MM.1S (cell line): ENCODE data around the gene ABHD12.

Experiments
- DNase-seq: peaks from one replicate; pipeline ENCODE4 v3.0.0-alpha.2; 2015
- H2AFZ ChIP-seq: fragments of 300-600 bp; sonication (generic); 2 replicates; pipeline ENCODE4 v1.6.0; 2016; ENCODE audit warnings: antibody characterized with exemption, low read length
- H3F3A ChIP-seq: fragments of 300-600 bp; sonication (generic); 2 replicates; pipeline ENCODE4 v1.6.1; 2016; ENCODE audit warnings: mild to moderate bottlenecking, antibody characterized with exemption, low read length, moderate library complexity, mixed read lengths; ENCODE audit not compliant: insufficient read depth
- H3K27ac ChIP-seq: fragments of 300-600 bp; sonication (generic); 2 replicates; pipeline ENCODE4 v1.5.1; 2016; ENCODE audit warnings: mild to moderate bottlenecking, low read length
- H3K27me3 ChIP-seq: fragments of 300-600 bp; sonication (generic); replicated peaks from 2 replicates; pipeline ENCODE4 v1.6.0; 2016; ENCODE audit warnings: low read length; ENCODE audit not compliant: insufficient read depth
- H3K36me3 ChIP-seq: fragments of 300-600 bp; sonication (generic); replicated peaks from 2 replicates; pipeline ENCODE4 v1.6.1; 2016; ENCODE audit warnings: mild to moderate bottlenecking, low read length, mixed read lengths; ENCODE audit not compliant: insufficient read depth
- H3K4me1 ChIP-seq: fragments of 300-600 bp; sonication (generic); 2 replicates; pipeline ENCODE4 v1.6.1; 2016; ENCODE audit warnings: low read length, mixed read lengths
- H3K4me2 ChIP-seq: fragments of 300-600 bp; sonication (generic); 2 replicates; pipeline ENCODE4 v1.6.0; 2016; ENCODE audit warnings: low read depth, low read length
- H3K4me3 ChIP-seq: fragments of 300-600 bp; sonication (generic); 2 replicates; pipeline ENCODE4 v1.5.1; 2016; ENCODE audit warnings: low read length, mixed read lengths
- H3K79me2 ChIP-seq: fragments of 300-600 bp; sonication (generic); 2 replicates; pipeline ENCODE4 v1.6.1; 2016; ENCODE audit warnings: mixed run types, low read length, mixed read lengths
- H3K9ac ChIP-seq: fragments of 300-600 bp; sonication (generic); 2 replicates; pipeline ENCODE4 v1.6.1; 2016; ENCODE audit warnings: low read length, mixed read lengths
- H3K9me2 ChIP-seq: fragments of 300-600 bp; sonication (generic); replicated peaks from 2 replicates; pipeline ENCODE4 v1.6.1; 2016; ENCODE audit warnings: mild to moderate bottlenecking, low read length, mixed read lengths; ENCODE audit not compliant: insufficient read depth
- H3K9me3 ChIP-seq: fragments of 300-600 bp; sonication (generic); replicated peaks from 2 replicates; pipeline ENCODE4 v1.6.1; 2016; ENCODE audit warnings: mild to moderate bottlenecking, low read length, mixed read lengths; ENCODE audit not compliant: insufficient read depth
- H4K20me1 ChIP-seq: fragments of 300-600 bp; sonication (generic); 2 replicates; pipeline ENCODE4 v1.6.1; 2016; ENCODE audit warnings: mild to moderate bottlenecking, low read length, moderate library complexity, mixed read lengths; ENCODE audit not compliant: insufficient read depth
- CTCF ChIP-seq: fragments of 300-600 bp; sonication (generic); IDR thresholded peaks from 2 replicates; pipeline ENCODE4 v1.5.1; 2016; ENCODE audit warnings: antibody characterized with exemption, low read length, mixed read lengths
- EZH2 ChIP-seq: fragments of 300-600 bp; sonication (generic); optimal IDR thresholded peaks from 2 replicates; pipeline ENCODE3; 2017; ENCODE audit warnings: low read depth, mild to moderate bottlenecking, antibody characterized with exemption, low read length, mixed read lengths
- EZH2phosphoT487 ChIP-seq: fragments of 300-600 bp; sonication (generic); IDR thresholded peaks from 2 replicates; pipeline ENCODE4 v1.6.1; 2018; ENCODE audit warnings: antibody characterized with exemption, low read length

The ABHD12 gene

DNA sequence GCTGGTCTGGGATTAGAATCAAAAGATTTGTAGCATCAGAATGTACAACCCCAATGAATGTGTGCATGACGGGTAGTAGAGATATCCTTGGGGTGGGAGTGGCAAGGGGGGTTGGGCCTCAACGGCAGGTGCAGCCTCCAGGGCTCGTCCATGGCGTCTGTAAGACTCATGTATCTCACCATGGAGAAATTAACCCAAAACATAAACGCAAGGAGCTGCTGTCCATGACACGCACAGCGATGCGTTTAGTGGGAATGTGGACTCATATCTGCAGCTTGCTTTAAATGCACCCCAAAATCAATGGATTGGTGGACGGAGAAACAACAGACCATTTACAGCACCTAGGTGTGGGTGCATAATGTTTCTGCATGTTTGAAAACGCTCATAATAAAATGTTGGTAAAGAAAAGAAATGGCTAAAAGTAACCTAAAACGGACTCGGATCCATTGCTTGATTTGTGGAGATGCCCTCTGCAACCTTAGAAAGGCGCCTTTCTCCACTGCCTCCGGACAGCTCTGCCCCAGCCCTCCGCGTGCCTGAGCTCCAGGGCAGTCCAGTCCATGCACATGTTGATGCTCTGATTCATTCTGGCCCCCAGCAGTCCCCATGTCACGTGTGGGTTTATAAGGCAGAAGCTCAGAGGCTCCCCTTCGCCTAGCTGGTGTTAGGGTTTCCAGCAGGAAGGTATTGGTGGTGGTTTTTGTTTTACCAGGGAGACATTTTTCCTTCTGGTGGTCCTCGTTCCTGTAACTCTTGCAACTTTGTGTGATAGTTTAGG is 118.2 kb downstream of the ABHD12 start:
- Histone ChIP-seq H3F3A (no peaks in the 10 kb centered on the region), H3K9ac (no peak overlapping the region), H3K27me3 (no peaks in the 10 kb centered on the region), H2AFZ (no peak overlapping the region), H3K36me3 (peaks cover 8% of the 10 kb centered on the region), H3K4me2 (no peak overlapping the region), H3K79me2 (peaks cover 17% of the 10 kb centered on the region), H3K9me3 (no peaks in the 10 kb centered on the region), H4K20me1 (no peaks in the 10 kb centered on the region), H3K27ac (no peak overlapping the region), H3K4me3 (no peak overlapping the region), H3K4me1 (no peaks in the 10 kb centered on the region), H3K9me2 (no peaks in the 10 kb centered on the region)
- no peak for DNase-seq
- TF ChIP-seq CTCF, result no peak

DNA sequence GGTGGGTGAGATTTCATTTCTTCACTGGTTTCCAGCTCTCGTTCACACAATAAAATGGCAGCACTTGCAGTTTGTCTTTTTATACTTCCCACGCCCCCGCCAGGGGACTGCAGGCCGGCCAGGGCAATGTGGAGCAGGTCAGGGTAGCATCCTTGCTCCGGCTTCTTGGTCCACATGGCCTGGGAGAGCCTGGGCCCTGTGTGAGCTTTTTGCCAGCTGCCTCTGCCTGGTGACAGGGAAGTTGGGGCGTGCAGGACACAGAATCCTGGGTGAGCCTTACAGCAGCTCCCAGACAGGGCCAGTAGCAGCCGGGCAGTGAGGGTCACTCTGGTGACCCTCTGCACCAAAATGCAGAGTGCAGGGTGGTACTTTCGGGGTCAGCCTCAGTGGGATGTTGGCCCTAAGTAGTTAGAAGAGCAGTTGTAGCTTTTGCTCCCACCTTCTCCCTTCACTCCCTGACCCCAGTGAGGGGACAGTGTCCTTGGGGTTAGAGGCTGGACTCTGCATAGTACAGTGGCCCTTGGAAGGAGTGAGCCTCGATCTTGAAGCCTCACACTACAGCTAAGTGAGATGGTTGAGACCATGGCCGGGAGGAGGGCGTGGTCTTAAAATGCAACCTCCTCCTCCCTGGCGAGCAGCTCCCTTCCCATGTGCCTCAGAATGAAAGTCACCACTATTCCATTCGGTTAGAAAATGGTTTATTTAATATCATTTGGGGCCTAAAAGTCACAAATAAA is 119.0 kb downstream of the ABHD12 start:
- peaks cover 8% of the 10 kb centered on the region for H3K36me3 ChIP-seq
- no peak overlapping the region for H3K4me3 ChIP-seq
- no peak overlapping the region for H3K4me2 ChIP-seq
- no peaks in the 10 kb centered on the region for H3F3A ChIP-seq
- H3K79me2 ChIP-seq, result peaks cover 25% of the 10 kb centered on the region
- no peaks in the 10 kb centered on the region for H4K20me1 ChIP-seq
- H2AFZ ChIP-seq, result no peak overlapping the region
- no peaks in the 10 kb centered on the region for H3K9me2 ChIP-seq
- no peak overlapping the region for H3K9ac ChIP-seq
- DNase-seq, result no peak
- TF ChIP-seq EZH2phosphoT487 (no peak), EZH2 (no peak), CTCF (no peak)
- H3K27me3 ChIP-seq, result no peaks in the 10 kb centered on the region
- H3K4me1 ChIP-seq, result no peaks in the 10 kb centered on the region
- no peaks in the 10 kb centered on the region for H3K9me3 ChIP-seq
- H3K27ac ChIP-seq, result no peak overlapping the region

- Histone ChIP-seq H3K9me2 (no peaks in the 10 kb centered on the region), H3F3A (no peaks in the 10 kb centered on the region), H3K27ac (no peak overlapping the region), H3K9ac (no peak overlapping the region), H3K4me3 (no peak overlapping the region), H4K20me1 (no peaks in the 10 kb centered on the region), H3K79me2 (peaks cover 30% of the 10 kb centered on the region), H2AFZ (no peak overlapping the region), H3K4me2 (no peak overlapping the region), H3K4me1 (no peaks in the 10 kb centered on the region), H3K9me3 (no peaks in the 10 kb centered on the region), H3K36me3 (peaks cover 8% of the 10 kb centered on the region), H3K27me3 (no peaks in the 10 kb centered on the region)
- DNase-seq, result no peak
- TF ChIP-seq CTCF (no peak), EZH2phosphoT487 (no peak), EZH2 (no peak)
These were observed 119.8 kb downstream of the ABHD12 start for GRCh38 chr20:25270829-25271251.
